ENCODE results near the gene RNF224. TPM values are rescaled to one million over a fixed set of nuclear protein-coding genes. Genes with fewer than 3 reads are reported as not detected.

RNF224 gene
- total and polyA plus RNA-seq, 2 experiments from 2014 or later: 0.63 TPM; not detected in 1

GRCh38 chr9:137218212-137218753 is 9.0 kb upstream of the RNF224 start (continued):
- no peak for TF ChIP-seq ZNF462 (CRISPR knock-in tag; IDR thresholded peaks at IDR 0.05)
- no peak for TF ChIP-seq POLR2AphosphoS5 (IDR thresholded peaks at IDR 0.05; ENCODE audit: low read depth)
- no peak for TF ChIP-seq EZH2 (IDR thresholded peaks at IDR 0.05; ENCODE audit: low read depth, unreplicated experiment)
- TF ChIP-seq STAT1 (IDR thresholded peaks at IDR 0.05; ENCODE audit: unreplicated experiment): no peak

- H3K27ac Mint-ChIP-seq: no peak overlapping the region; the same call in 1 of the 2 replicates
- Histone ChIP-seq H3K79me2 (replicated peaks; ENCODE audit: insufficient read depth) (no peaks in the 10 kb centered on the region), H3K4me1 (ENCODE audit: insufficient read depth) (peaks cover 3% of the 10 kb centered on the region; the same call in 1 of the 2 replicates), H3K4me2 (no peak overlapping the region), H3K4me3 (no peak overlapping the region), H3F3A (replicated peaks; ENCODE audit: low read depth) (0 out of 2 replicates have a peak, but pooled peaks cover 4% of the 10 kb centered on the region), H4K20me1 (replicated peaks; ENCODE audit: insufficient read depth) (no peaks in the 10 kb centered on the region; the same call in 1 of the 2 replicates), H3K36me3 (ENCODE audit: insufficient read depth) (no peaks in the 10 kb centered on the region), H3K27me3 (ENCODE audit: insufficient read depth) (peaks cover 9% of the 10 kb centered on the region; the same call in 1 of the 2 replicates), H3K27ac (ENCODE audit: low read depth) (no peak overlapping the region), H2AFZ (no peak overlapping the region), H3K9me2 (ENCODE audit: insufficient read depth) (no peaks in the 10 kb centered on the region)
- H3K9me3 Mint-ChIP-seq: no peaks in the 10 kb centered on the region
- no peaks in the 10 kb centered on the region for H3K27me3 Mint-ChIP-seq (ENCODE audit: insufficient read depth, low read depth, poor library complexity)
- no peak overlapping the region for H3K4me3 Mint-ChIP-seq
- H3K4me1 Mint-ChIP-seq: peaks cover 7% of the 10 kb centered on the region; the same call in 2 of the 3 replicates
- no peak for ATAC-seq
- no peak for DNase-seq (ENCODE audit: low spot score)
- no peaks in the 10 kb centered on the region; the same call in 2 of the 3 replicates for H3K36me3 Mint-ChIP-seq (ENCODE audit: low read depth)
- TF ChIP-seq ZNF462 (CRISPR knock-in tag; IDR thresholded peaks at IDR 0.05): no peak
Observed at GRCh38 chr9:137218754-137219271, 8.5 kb upstream of the RNF224 start.
